HG02623 (cell line): ENCODE data around the gene TRPV3.
"Not testable (repeated sequence)": the region's sequence is repeated elsewhere in the genome, so short reads cannot be mapped to it uniquely, and the experiment has no call there.

ENCODE experiments used
- ATAC-seq: cut with Tn5 transposase; IDR thresholded peaks from one replicate; pipeline ENCODE4 v1.9.1; 2021; ENCODE audit warnings: moderate library complexity; ENCODE audit not compliant: unreplicated experiment

TRPV3 gene

GRCh38 chr17:3574231-3574630 is 16.6 kb upstream of the TRPV3 start:
- no peak for ATAC-seq

- no peak for ATAC-seq
Measured at GRCh38 chr17:3573246-3574100, 15.9 kb upstream of the TRPV3 start.

GRCh38 chr17:3572231-3572630 is 14.6 kb upstream of the TRPV3 start:
- ATAC-seq: no peak

- no peak for ATAC-seq
Measured at GRCh38 chr17:3571043-3571900, 13.7 kb upstream of the TRPV3 start.

- no peak for ATAC-seq
Measured at GRCh38 chr17:3569534-3570137, 12.0 kb upstream of the TRPV3 start.

GRCh38 chr17:3566551-3566950 is 8.9 kb upstream of the TRPV3 start:
- no peak for ATAC-seq

GRCh38 chr17:3565143-3565542 is 7.5 kb upstream of the TRPV3 start:
- no peak for ATAC-seq

GRCh38 chr17:3564241-3564640 is 6.6 kb upstream of the TRPV3 start:
- ATAC-seq: not testable (repeated sequence)

- ATAC-seq: no peak
Measured at GRCh38 chr17:3559270-3559645, 1.6 kb upstream of the TRPV3 start.

- ATAC-seq: peak; percentile 72
Measured at GRCh38 chr17:3558603-3559269, 1.1 kb upstream of the TRPV3 start.

GRCh38 chr17:3556916-3557767 is 470 bp downstream of the TRPV3 start:
- no peak for ATAC-seq

GRCh38 chr17:3556239-3556915 is 1.2 kb downstream of the TRPV3 start:
- no peak for ATAC-seq

GRCh38 chr17:3555189-3555796 is 2.3 kb downstream of the TRPV3 start:
- ATAC-seq: no peak

GRCh38 chr17:3554440-3554839 is 3.2 kb downstream of the TRPV3 start:
- no peak for ATAC-seq

GRCh38 chr17:3553419-3554401 is 3.9 kb downstream of the TRPV3 start:
- ATAC-seq: no peak

GRCh38 chr17:3552916-3553315 is 4.7 kb downstream of the TRPV3 start:
- no peak for ATAC-seq

- ATAC-seq: no peak
Measured at GRCh38 chr17:3551189-3551588, 6.4 kb downstream of the TRPV3 start.

GRCh38 chr17:3549610-3550162 is 7.9 kb downstream of the TRPV3 start:
- ATAC-seq: no peak
